Hepatocyte (in vitro differentiated cells): Measurements from ENCODE around the gene TPRX1.

ENCODE experiments used
- EZH2 ChIP-seq: fragments of 200-600 bp; sonication (generic); IDR thresholded peaks from 2 replicates; pipeline ENCODE4 v1.6.1; 2016; ENCODE audit warnings: antibody characterized with exemption, mild to moderate bottlenecking, borderline replicate concordance
- TF ChIP-seq, protein P1 (sequence below): fragments of 200-600 bp; sonication (generic); IDR thresholded peaks from 2 replicates; pipeline ENCODE4 v1.5.1; 2016; ENCODE audit warnings: antibody characterized with exemption, mild to moderate bottlenecking; ENCODE audit not compliant: poor library complexity

DNA sequence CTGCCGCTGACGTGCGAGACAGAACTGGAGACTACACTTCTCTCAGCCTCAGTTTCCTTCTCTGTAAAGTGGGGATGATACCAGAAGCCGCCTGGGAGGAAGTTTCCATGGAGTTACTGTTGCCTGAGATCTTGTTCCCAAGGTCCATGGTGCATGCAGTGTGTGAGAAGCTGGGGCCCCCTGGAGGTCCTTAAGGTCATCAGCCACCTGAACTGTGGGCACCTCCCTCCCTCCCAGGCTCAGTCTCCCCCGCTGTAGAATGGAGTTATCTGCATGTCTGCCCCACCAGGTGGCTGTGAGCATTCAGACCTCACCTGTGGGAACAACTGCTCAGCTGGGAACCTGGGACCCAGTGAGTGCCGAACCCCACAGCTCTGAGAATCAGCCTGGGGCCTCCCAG, 20.0 kb upstream of the TPRX1 start:
- TF ChIP-seq, protein P1, sequence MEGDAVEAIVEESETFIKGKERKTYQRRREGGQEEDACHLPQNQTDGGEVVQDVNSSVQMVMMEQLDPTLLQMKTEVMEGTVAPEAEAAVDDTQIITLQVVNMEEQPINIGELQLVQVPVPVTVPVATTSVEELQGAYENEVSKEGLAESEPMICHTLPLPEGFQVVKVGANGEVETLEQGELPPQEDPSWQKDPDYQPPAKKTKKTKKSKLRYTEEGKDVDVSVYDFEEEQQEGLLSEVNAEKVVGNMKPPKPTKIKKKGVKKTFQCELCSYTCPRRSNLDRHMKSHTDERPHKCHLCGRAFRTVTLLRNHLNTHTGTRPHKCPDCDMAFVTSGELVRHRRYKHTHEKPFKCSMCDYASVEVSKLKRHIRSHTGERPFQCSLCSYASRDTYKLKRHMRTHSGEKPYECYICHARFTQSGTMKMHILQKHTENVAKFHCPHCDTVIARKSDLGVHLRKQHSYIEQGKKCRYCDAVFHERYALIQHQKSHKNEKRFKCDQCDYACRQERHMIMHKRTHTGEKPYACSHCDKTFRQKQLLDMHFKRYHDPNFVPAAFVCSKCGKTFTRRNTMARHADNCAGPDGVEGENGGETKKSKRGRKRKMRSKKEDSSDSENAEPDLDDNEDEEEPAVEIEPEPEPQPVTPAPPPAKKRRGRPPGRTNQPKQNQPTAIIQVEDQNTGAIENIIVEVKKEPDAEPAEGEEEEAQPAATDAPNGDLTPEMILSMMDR: no peak
- TF ChIP-seq EZH2: no peak
